ELF-1 (cell line): ENCODE measurements around the gene ESPL1.

Experiments
- DNase-seq: peaks from one replicate; pipeline ENCODE4 v3.0.0-alpha.2; 2016; ENCODE audit warnings: low read depth, low spot score

Gene ESPL1

GRCh38 chr12:53336181-53336681, 68.1 kb downstream of the ESPL1 start, which contains the start of gene SP7:
Gene SP7 (minus strand): TSS chr12:53336354. CDS start chr12:53335646, 708 bp downstream.
- peak; percentile 40 for DNase-seq

DNA sequence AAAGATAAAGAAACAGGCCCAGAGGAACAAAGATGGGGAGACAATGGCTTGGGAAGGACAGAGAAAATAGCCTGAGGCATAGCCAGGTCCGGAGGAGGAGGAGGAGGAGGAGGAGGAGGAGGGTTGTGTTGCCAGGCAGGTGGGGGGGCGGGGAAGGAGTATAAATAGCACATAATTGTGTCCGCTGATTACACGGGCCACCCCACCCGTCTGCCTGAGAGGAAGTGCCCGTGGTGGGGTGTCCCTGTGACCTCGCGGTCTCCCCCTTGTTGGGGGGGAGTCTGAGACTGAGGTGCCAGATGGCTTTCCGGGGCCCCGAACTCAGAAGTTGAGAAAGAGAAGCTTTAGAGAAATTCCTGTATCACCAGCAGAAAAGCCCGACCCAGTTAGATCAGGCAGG, 69.9 kb downstream of the ESPL1 start:
- DNase-seq: peak; percentile 47

DNA sequence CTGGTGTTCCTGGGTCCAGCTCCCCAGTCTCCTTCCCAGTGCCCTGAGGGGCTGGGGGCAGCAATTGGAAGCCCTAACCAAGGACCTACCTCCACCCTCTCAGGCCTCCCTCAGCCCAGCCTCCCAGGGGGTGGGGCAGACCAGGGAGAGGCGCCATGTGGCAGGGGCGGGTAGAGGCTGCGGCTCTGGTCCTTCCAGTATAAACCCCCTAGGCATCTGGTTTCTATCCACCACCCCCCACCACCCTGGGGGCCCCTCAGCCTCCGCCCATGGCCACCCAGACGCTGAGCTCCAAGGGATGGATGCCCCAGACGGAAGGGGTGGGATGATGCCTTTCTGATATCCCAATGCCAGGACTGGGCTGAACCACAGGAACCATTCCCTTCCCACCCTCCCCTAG, 70.8 kb downstream of the ESPL1 start:
- peak; percentile 67 for DNase-seq

DNA sequence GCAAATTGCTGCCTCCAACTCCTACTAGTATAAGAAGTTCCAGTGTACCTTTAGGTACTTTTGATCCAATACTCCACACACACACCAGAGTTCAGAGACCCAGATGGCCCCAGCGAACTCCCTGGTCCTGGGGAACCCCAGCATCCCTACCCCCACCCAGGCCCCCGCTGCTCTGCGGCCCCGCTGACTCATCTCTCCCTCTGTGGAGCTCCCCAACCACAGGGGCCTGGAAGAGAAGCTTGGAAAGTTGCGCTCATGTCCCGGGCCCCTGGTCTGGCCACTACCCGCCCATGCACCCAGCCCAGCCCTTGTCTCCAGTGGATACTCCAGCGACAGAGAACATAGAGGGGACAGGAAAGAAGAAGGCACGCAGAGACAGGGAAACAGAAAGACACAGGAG, 72.3 kb downstream of the ESPL1 start:
- no peak for DNase-seq
